Lower leg skin (tissue), 3 donors: ENCODE data around the gene PSME4.

Experiments used
- POLR2A ChIP-seq, 2 donors: fragments of 450-650 bp; IDR thresholded peaks; one replicate each; pipeline ENCODE4 v1.6.1; 2016 to 2017; ENCODE audit warnings: antibody characterized with exemption in 2 of 2, mild to moderate bottlenecking in 1 of 2, moderate library complexity in 1 of 2
- TF ChIP-seq, protein P1 (sequence below), 3 donors: fragments of 450-650 bp; IDR thresholded peaks; one replicate each; pipeline ENCODE4 v1.5.1; 2016; ENCODE audit warnings: antibody characterized with exemption in 3 of 3, mild to moderate bottlenecking in 3 of 3, moderate library complexity in 2 of 3

DNA sequence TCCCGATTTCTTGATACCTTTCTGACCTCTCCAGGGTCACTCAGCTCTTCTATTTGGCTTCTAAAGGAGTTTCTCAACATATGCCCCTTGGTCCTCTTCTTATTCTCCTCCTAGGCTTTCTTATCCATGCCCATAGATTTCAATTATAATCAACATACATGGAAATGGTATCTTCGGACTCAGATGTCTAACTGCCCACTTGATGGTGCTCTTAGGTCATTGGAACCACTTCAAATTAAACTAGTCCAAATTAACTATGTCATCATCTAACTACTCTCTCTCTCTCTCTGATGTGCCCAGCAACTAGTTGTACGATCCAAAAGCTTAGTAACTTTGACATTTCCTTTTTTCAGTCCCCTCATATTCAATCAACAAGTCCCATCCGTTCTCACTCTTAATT lies 67.8 kb downstream of the PSME4 start:
- TF ChIP-seq, protein P1, sequence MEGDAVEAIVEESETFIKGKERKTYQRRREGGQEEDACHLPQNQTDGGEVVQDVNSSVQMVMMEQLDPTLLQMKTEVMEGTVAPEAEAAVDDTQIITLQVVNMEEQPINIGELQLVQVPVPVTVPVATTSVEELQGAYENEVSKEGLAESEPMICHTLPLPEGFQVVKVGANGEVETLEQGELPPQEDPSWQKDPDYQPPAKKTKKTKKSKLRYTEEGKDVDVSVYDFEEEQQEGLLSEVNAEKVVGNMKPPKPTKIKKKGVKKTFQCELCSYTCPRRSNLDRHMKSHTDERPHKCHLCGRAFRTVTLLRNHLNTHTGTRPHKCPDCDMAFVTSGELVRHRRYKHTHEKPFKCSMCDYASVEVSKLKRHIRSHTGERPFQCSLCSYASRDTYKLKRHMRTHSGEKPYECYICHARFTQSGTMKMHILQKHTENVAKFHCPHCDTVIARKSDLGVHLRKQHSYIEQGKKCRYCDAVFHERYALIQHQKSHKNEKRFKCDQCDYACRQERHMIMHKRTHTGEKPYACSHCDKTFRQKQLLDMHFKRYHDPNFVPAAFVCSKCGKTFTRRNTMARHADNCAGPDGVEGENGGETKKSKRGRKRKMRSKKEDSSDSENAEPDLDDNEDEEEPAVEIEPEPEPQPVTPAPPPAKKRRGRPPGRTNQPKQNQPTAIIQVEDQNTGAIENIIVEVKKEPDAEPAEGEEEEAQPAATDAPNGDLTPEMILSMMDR (IDR thresholded peaks at IDR 0.05), result no peak
- no peak for TF ChIP-seq POLR2A (IDR thresholded peaks at IDR 0.05)
